Duodenal mucosa (tissue), 2 donors: ENCODE data around the gene CRTAP.
A peak's percentile ranks its signal among the peaks of the same experiment; 100 is the strongest.
"Not testable (repeated sequence)": the region's sequence is repeated elsewhere in the genome, so short reads cannot be mapped to it uniquely, and the experiment has no call there.

ENCODE experiments used
- H3K27ac ChIP-seq: one replicate; pipeline ENCODE4 v1.7.0; 2013; ENCODE audit warnings: low read depth, low read length
- H3K27me3 ChIP-seq, 2 donors: one replicate each; pipeline ENCODE4 v1.7.0; 2013; ENCODE audit warnings: low read length in 2 of 2, control low read depth in 1 of 2; ENCODE audit not compliant: insufficient read depth in 2 of 2, control insufficient read depth in 1 of 2
- H3K36me3 ChIP-seq, 2 donors: one replicate each; pipeline ENCODE4 v1.7.0; 2013; ENCODE audit warnings: low read length in 2 of 2, control low read depth in 1 of 2; ENCODE audit not compliant: insufficient read depth in 2 of 2, control insufficient read depth in 1 of 2
- H3K4me1 ChIP-seq, 2 donors: one replicate each; pipeline ENCODE4 v1.7.0; 2013; ENCODE audit warnings: low read length in 2 of 2, control low read depth in 1 of 2; ENCODE audit not compliant: insufficient read depth in 2 of 2, control insufficient read depth in 1 of 2
- H3K4me3 ChIP-seq, 2 donors: one replicate each; pipeline ENCODE4 v1.7.0; 2013; ENCODE audit warnings: low read length in 2 of 2, low read depth in 1 of 2
- H3K9ac ChIP-seq, 2 donors: one replicate each; pipeline ENCODE4 v1.7.0; 2013; ENCODE audit warnings: low read length in 2 of 2, low read depth in 1 of 2
- H3K9me3 ChIP-seq, 2 donors: one replicate each; pipeline ENCODE4 v1.7.0; 2013; ENCODE audit warnings: low read length in 2 of 2, control low read depth in 1 of 2; ENCODE audit not compliant: control insufficient read depth in 1 of 2

The CRTAP gene

DNA sequence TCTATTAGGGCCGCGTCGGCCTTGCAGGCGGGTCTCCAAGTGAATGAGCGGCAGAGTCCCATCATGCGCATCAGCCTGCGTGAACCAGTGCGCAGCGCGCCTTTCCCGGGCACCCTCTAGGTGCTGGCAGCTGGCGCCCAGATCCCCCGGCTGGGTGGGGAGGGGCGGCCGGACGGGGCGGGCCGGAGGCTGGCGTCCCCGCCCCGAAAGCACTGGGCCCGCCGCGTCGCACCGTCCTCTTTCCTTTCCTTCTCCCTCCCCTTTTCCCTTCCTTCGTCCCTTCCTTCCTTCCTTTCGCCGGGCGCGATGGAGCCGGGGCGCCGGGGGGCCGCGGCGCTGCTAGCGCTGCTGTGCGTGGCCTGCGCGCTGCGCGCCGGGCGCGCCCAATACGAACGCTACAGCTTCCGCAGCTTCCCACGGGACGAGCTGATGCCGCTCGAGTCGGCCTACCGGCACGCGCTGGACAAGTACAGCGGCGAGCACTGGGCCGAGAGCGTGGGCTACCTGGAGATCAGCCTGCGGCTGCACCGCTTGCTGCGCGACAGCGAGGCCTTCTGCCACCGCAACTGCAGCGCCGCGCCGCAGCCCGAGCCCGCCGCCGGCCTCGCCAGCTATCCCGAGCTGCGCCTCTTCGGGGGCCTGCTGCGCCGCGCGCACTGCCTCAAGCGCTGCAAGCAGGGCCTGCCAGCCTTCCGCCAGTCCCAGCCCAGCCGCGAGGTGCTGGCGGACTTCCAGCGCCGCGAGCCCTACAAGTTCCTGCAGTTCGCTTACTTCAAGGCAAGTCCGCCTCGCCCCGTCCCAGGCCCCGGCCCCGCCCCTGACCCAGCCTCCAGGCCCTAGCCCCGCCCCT is at the start of gene CRTAP:
CRTAP (plus strand) TSS at position 243 of the 850 bp plus-strand sequence; CDS start at position 307, 64 bp downstream.
- Histone ChIP-seq H3K4me3 (peak within 1 kb of the TSS; percentile 90 to 91), H3K9me3 (no peaks in the 10 kb centered on the region), H3K4me1 (peaks cover 10 to 19% of the 10 kb centered on the region in 2 donors), H3K9ac (peak within 1 kb of the TSS; percentile 72 to 90), H3K36me3 (peaks cover 0 to 3% of the 10 kb centered on the region in 2 donors), H3K27ac (peak within 1 kb of the TSS; percentile 91), H3K27me3 (no peaks in the 10 kb centered on the region)

DNA sequence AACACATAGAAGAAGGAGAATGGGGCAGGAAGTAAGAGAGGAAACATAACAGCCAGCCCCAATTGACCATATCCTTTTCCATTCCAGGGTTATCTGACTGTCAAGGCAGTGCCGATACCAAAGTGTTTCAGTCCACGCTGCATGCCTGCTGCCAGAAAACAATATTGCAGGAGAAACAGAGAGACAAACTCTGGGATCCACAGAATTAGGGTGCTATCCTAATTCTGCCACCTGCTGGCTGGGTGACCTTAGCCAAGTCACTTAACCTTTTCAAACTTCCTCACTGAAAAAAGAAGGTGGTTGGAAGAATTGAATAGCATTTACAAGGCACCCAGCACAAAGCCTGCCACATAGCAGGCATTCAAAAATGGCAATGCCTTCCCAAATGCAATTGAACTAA is 48.9 kb upstream of the CRTAP start:
- H3K4me1 ChIP-seq = peaks cover 0 to 12% of the 10 kb centered on the region in 2 donors
- no peaks in the 10 kb centered on the region for H3K9me3 ChIP-seq
- H3K9ac ChIP-seq = no peak overlapping the region
- peaks cover 15 to 49% of the 10 kb centered on the region in 2 donors for H3K36me3 ChIP-seq
- no peak overlapping the region for H3K27ac ChIP-seq
- no peaks in the 10 kb centered on the region for H3K27me3 ChIP-seq
- H3K4me3 ChIP-seq = no peak overlapping the region

DNA sequence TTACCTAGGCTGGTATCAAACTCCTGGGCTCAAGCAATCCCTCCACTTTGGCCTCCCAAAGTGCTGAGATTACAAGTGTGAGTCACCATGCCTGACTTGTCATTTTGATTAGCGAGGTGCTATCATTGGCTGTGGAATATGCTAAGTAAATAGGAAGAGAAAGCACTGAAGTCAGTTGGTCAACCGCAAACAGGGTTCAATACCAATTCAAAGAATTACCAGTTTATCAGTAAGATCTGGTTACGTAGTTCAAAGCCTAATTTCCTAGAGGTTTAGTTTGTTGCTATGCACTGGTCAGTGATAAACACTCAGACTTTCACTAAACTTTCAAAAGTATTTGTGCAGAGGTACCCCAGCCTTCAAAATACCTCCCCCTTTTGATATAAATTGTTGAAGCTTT is 46.3 kb upstream of the CRTAP start:
- Histone ChIP-seq H3K27ac (no peak overlapping the region), H3K4me1 (peaks cover 3 to 24% of the 10 kb centered on the region in 2 donors), H3K9me3 (no peaks in the 10 kb centered on the region), H3K36me3 (peaks cover 12 to 47% of the 10 kb centered on the region in 2 donors), H3K4me3 (no peak overlapping the region), H3K27me3 (no peaks in the 10 kb centered on the region), H3K9ac (no peak overlapping the region)

DNA sequence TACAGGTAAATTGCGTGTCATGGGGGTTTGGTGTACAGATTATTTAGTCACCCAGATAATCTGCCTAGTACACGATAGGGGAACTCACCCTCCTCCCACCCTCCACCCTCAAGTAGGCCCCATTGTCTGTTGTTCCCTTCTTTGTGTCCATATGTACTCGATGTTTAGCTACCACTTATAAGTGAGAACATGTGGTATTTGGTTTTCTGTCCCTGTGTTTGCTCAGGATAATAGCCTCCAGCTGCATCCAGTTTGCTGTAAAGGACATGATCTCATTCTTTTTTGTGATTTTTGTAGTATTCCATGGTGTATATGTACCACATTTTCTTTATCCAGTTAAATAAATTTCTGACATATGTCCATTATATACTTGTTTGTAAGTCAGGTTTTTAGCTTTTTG is 44.0 kb upstream of the CRTAP start:
- H3K9ac ChIP-seq, H3K27me3 ChIP-seq, H3K9me3 ChIP-seq, H3K4me3 ChIP-seq, H3K27ac ChIP-seq: not testable (repeated sequence)
- Histone ChIP-seq H3K36me3 (peaks cover 11 to 33% of the 10 kb centered on the region in 2 donors), H3K4me1 (peaks cover 6 to 29% of the 10 kb centered on the region in 2 donors)

DNA sequence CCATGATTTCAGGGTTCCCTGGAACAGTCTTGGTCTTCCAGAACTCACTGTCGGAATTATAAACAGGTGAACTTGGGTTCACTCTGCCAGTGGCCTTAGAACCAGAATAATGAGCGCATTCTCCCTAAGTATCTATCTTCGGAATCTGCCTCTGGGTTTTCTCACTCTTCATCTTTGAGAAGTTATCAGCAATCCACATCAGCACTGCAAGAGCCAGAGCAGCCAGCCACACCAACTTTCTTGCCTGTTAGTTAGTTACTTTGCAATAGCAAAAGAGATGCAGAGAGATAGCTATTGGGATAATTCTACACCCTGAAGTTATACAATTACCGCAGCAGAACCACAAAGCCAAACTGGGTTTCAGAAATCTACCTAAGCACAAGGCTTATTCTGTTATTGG is 42.6 kb upstream of the CRTAP start:
- no peaks in the 10 kb centered on the region for H3K9me3 ChIP-seq
- peaks cover 6 to 29% of the 10 kb centered on the region in 2 donors for H3K4me1 ChIP-seq
- H3K27ac ChIP-seq = no peak overlapping the region
- H3K4me3 ChIP-seq = no peak overlapping the region
- H3K27me3 ChIP-seq = no peaks in the 10 kb centered on the region
- H3K9ac ChIP-seq = no peak overlapping the region
- peaks cover 7 to 25% of the 10 kb centered on the region in 2 donors for H3K36me3 ChIP-seq

DNA sequence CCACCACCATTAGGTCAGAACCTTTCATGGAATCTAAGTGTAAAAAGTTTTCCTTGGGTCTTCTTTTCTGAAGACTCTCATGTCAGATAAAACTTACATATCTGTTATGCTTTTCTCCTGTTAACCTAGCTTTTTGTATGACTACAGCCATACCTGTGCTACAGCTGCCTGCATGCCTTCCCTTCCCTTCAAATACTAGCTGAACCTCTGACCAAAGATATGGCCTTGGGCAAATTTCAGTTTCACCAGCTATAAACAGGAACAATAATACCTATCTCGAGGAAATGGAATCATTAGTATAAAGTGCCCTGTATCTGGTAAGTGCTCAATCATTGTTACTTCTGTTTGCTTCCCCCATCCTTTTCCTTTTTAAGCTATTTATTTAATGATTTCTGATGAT is 41.9 kb upstream of the CRTAP start:
- Histone ChIP-seq H3K27me3 (no peaks in the 10 kb centered on the region), H3K36me3 (peaks cover 7 to 29% of the 10 kb centered on the region in 2 donors), H3K4me3 (no peak overlapping the region), H3K9me3 (no peaks in the 10 kb centered on the region), H3K27ac (no peak overlapping the region), H3K9ac (no peak overlapping the region), H3K4me1 (peaks cover 6 to 29% of the 10 kb centered on the region in 2 donors)

DNA sequence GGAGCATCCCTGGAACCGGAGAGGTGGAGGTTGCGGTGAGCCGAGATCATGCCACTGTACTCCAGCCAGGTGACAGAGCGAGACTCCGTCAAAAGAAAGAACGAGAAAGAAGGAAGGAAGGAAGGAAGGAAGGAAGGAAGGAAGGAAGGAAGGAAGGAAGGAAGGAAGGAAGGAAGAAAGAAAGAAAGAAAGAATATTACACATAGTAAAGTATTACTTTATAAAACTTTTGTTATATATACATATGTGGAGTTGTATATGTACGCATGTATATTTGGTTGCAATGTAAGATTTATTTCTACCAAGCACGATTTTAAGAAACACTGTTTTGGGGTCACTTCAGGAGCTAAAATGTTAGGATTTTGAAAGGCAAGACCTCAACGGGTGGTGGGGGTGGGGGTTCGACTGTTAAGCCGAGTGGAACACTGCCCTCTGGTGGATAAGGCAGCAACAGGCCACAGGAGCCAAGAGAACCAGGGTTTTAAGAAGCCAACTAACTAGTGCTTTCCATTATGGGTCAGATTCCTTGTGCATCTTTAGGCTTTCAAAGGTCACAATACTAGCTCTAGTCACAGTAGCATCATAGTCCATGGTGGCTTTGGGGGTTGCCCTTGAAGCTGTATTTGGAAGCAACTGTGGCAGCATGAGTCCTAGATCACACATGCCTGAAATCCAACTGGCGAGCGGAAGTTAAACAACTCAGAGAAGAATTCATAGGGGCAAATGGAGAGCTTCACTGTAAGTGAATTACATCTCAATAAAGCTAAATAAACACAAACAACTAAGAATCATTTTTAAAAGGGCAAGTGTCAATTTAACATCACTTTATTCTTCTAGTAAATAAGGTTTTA is 39.4 kb upstream of the CRTAP start:
- Histone ChIP-seq H3K36me3 (peaks cover 0 to 20% of the 10 kb centered on the region in 2 donors), H3K4me3 (no peak overlapping the region), H3K9ac (no peak overlapping the region), H3K27ac (no peak overlapping the region), H3K9me3 (no peaks in the 10 kb centered on the region), H3K27me3 (no peaks in the 10 kb centered on the region), H3K4me1 (peaks cover 6 to 23% of the 10 kb centered on the region in 2 donors)

DNA sequence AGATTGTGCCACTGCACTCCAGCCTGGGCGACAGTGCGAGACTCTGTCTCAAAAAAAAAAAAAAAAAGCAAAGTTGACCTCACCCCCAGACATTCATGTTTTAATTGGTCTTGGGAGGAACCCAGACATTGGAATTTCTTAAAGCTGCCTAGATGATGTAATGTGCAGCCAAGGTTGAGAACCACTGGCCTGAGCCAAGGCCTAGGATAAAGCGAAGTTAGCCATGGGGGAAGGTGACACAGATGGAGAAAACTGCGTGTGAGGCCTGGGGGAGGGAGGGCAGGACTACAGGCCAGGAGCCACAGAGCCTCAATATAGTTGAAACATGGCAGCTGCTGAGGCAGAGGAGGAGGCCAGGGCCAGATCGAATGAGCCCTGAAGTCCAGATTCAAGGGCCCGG is 37.8 kb upstream of the CRTAP start:
- H3K27ac ChIP-seq = no peak overlapping the region
- H3K27me3 ChIP-seq = no peaks in the 10 kb centered on the region
- no peak overlapping the region for H3K4me3 ChIP-seq
- H3K36me3 ChIP-seq = peaks cover 0 to 20% of the 10 kb centered on the region in 2 donors
- no peak overlapping the region for H3K9ac ChIP-seq
- peaks cover 6 to 17% of the 10 kb centered on the region in 2 donors for H3K4me1 ChIP-seq
- H3K9me3 ChIP-seq = no peaks in the 10 kb centered on the region

DNA sequence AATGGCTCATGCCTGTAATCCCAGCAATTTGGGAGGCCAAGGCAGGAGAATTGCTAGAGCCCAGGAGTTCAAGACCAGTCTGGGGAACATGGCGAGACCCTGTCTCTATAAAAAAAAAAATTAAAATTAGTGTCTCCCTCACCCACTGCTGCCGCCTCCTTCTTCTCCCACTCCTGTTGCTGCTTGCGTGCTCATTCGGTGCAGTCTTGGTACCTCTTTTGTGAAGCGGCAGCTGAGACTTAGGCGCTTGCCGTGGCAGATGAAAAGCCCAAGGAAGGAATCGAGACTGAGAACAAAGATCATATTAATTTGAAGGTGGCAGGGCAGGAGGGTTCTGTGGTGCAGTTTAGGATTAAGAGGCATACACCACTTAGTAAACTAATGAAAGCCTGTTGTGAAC is 36.9 kb upstream of the CRTAP start:
- Histone ChIP-seq H3K9me3 (no peaks in the 10 kb centered on the region), H3K27me3 (no peaks in the 10 kb centered on the region), H3K4me1 (peaks cover 6 to 12% of the 10 kb centered on the region in 2 donors), H3K9ac (no peak overlapping the region), H3K36me3 (peaks cover 0 to 13% of the 10 kb centered on the region in 2 donors), H3K4me3 (no peak overlapping the region), H3K27ac (no peak overlapping the region)

DNA sequence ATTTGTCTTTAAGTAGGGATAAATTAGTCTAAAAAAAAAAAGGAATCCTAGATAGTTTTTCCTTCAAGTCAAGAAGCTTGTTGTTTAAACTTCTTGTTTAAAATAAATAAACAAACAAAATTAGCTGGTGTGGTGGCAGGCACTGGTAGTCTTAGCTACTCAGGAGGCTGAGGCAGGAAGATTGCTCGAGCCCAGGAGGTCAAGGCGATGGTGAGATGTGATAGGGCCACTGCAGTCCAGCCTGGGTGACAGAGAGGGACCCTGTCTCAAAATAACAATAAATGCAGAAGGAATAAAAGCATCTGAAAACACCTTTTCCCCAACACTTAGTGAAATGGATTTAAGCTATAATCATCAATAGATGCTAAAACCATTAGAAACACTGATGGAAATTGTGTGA is 35.8 kb upstream of the CRTAP start:
- no peak overlapping the region for H3K27ac ChIP-seq

More for the DNA sequence above, 35.8 kb upstream of the CRTAP start:
- Histone ChIP-seq H3K27me3 (no peaks in the 10 kb centered on the region), H3K36me3 (peaks cover 0 to 6% of the 10 kb centered on the region in 2 donors), H3K4me1 (peaks cover 0 to 3% of the 10 kb centered on the region in 2 donors), H3K4me3 (no peak overlapping the region), H3K9ac (no peak overlapping the region), H3K9me3 (no peaks in the 10 kb centered on the region)
